SK-N-SH treated with all-trans-retinoic acid at 6 μM for 48 hours (cell line): ENCODE data around the gene LRCH3.

Experiments used
- OSR1 ChIP-seq: fragments of 250-450 bp; sonication (Bioruptor Pico); IDR thresholded peaks from 2 replicates; pipeline ENCODE4 v1.8.0; 2022; ENCODE audit warnings: moderate library complexity, mild to moderate bottlenecking, inconsistent platforms
- TOX ChIP-seq: fragments of 250-450 bp; sonication (Bioruptor Pico); IDR thresholded peaks from 2 replicates; pipeline ENCODE4 v1.8.0; 2021; ENCODE audit warnings: mild to moderate bottlenecking, moderate library complexity, borderline replicate concordance

DNA sequence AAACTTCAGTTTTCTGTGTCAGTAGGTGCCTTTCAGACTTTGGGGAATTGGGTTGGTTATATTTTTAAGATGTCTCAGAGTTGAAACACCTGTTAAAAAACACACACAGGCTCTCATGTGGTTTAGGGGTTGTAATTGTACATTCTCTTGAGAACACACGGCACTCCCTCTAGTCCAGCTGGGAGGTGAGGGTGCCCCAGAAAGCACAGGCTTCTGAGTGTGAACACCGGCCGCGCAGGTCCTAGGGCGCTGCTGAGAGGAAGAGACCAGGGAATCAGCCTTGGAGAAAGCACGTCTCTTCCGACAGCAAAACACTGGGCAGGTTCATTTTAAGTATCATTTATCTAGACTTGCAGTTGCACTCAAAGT, 90.9 kb downstream of the LRCH3 start:
- no peak for TF ChIP-seq TOX (CRISPR knock-in tag)
- no peak for TF ChIP-seq OSR1 (CRISPR knock-in tag)
